HUES48 (cell line): ENCODE data around the gene PAX2.

ENCODE experiments used
- H3K27ac ChIP-seq: one replicate; pipeline ENCODE4 v1.7.0; 2013; ENCODE audit warnings: low read depth, low read length, inconsistent platforms
- H3K27me3 ChIP-seq: 2 replicates; pipeline ENCODE4 v1.6.1; 2013; ENCODE audit warnings: mild to moderate bottlenecking, low read length; ENCODE audit not compliant: control insufficient read depth, insufficient read depth
- H3K36me3 ChIP-seq: 2 replicates; pipeline ENCODE4 v1.6.1; 2013; ENCODE audit warnings: low read length; ENCODE audit not compliant: control insufficient read depth, insufficient read depth
- H3K4me1 ChIP-seq: 2 replicates; pipeline ENCODE4 v1.6.1; 2013; ENCODE audit warnings: mild to moderate bottlenecking, low read length; ENCODE audit not compliant: control insufficient read depth, insufficient read depth
- H3K4me3 ChIP-seq: 2 replicates; pipeline ENCODE4 v1.5.1; 2013; ENCODE audit warnings: mild to moderate bottlenecking, low read depth, low read length
- H3K9ac ChIP-seq: 2 replicates; pipeline ENCODE4 v1.6.1; 2013; ENCODE audit warnings: mild to moderate bottlenecking, low read depth, low read length, moderate library complexity
- H3K9me3 ChIP-seq: 2 replicates; pipeline ENCODE4 v1.6.1; 2013; ENCODE audit warnings: low read length; ENCODE audit not compliant: control insufficient read depth, insufficient read depth

PAX2 gene

GRCh38 chr10:100866010-100866409 lies 120.6 kb downstream of the PAX2 start:
- Histone ChIP-seq H3K9ac (no peak overlapping the region), H3K4me3 (peak overlapping the region; percentile 27), H3K27ac (no peak overlapping the region), H3K4me1 (peaks cover 10% of the 10 kb centered on the region; the same call in 1 of the 2 replicates), H3K27me3 (peaks cover 56% of the 10 kb centered on the region), H3K36me3 (no peaks in the 10 kb centered on the region), H3K9me3 (no peaks in the 10 kb centered on the region)

GRCh38 chr10:100866575-100867098 lies 121.3 kb downstream of the PAX2 start:
- Histone ChIP-seq H3K9ac (no peak overlapping the region), H3K36me3 (no peaks in the 10 kb centered on the region), H3K9me3 (no peaks in the 10 kb centered on the region), H3K4me1 (peaks cover 10% of the 10 kb centered on the region; the same call in 1 of the 2 replicates), H3K27me3 (peaks cover 62% of the 10 kb centered on the region), H3K4me3 (peak overlapping the region; percentile 59), H3K27ac (no peak overlapping the region)

GRCh38 chr10:100867261-100867963 lies 122.0 kb downstream of the PAX2 start:
- Histone ChIP-seq H3K36me3 (no peaks in the 10 kb centered on the region), H3K4me3 (no peak overlapping the region), H3K27me3 (peaks cover 65% of the 10 kb centered on the region), H3K4me1 (peaks cover 10% of the 10 kb centered on the region; the same call in 1 of the 2 replicates), H3K9ac (no peak overlapping the region), H3K27ac (no peak overlapping the region), H3K9me3 (no peaks in the 10 kb centered on the region)

- H3K36me3 ChIP-seq: no peaks in the 10 kb centered on the region
Observed at GRCh38 chr10:100868382-100868781, 123.0 kb downstream of the PAX2 start.

GRCh38 chr10:100869399-100869798 lies 124.0 kb downstream of the PAX2 start:
- H3K27me3 ChIP-seq: peaks cover 68% of the 10 kb centered on the region
- no peak overlapping the region for H3K4me3 ChIP-seq
- no peak overlapping the region for H3K9ac ChIP-seq
- no peaks in the 10 kb centered on the region for H3K36me3 ChIP-seq
- H3K4me1 ChIP-seq: peaks cover 10% of the 10 kb centered on the region; the same call in 1 of the 2 replicates
- no peaks in the 10 kb centered on the region for H3K9me3 ChIP-seq
- no peak overlapping the region for H3K27ac ChIP-seq

More at GRCh38 chr10:100868382-100868781, 123.0 kb downstream of the PAX2 start:
- Histone ChIP-seq H3K4me1 (peaks cover 10% of the 10 kb centered on the region; the same call in 1 of the 2 replicates), H3K27me3 (peaks cover 68% of the 10 kb centered on the region), H3K4me3 (no peak overlapping the region), H3K9ac (no peak overlapping the region), H3K27ac (no peak overlapping the region), H3K9me3 (no peaks in the 10 kb centered on the region)

- Histone ChIP-seq H3K27ac (no peak overlapping the region), H3K4me3 (no peak overlapping the region), H3K4me1 (peaks cover under 1% of the 10 kb centered on the region; the same call in 1 of the 2 replicates), H3K27me3 (peaks cover 55% of the 10 kb centered on the region), H3K36me3 (no peaks in the 10 kb centered on the region), H3K9ac (no peak overlapping the region), H3K9me3 (no peaks in the 10 kb centered on the region)
Observed at GRCh38 chr10:100872034-100872791, 126.8 kb downstream of the PAX2 start.

- Histone ChIP-seq H3K36me3 (no peaks in the 10 kb centered on the region), H3K4me1 (no peaks in the 10 kb centered on the region; the same call in none of the 2 replicates), H3K9ac (no peak overlapping the region), H3K27ac (no peak overlapping the region), H3K4me3 (no peak overlapping the region), H3K27me3 (peaks cover 53% of the 10 kb centered on the region), H3K9me3 (no peaks in the 10 kb centered on the region)
Observed at GRCh38 chr10:100873146-100873826, 127.9 kb downstream of the PAX2 start.

- Histone ChIP-seq H3K9me3 (no peaks in the 10 kb centered on the region), H3K4me1 (no peaks in the 10 kb centered on the region; the same call in none of the 2 replicates), H3K36me3 (no peaks in the 10 kb centered on the region), H3K27ac (no peak overlapping the region), H3K27me3 (peaks cover 48% of the 10 kb centered on the region), H3K4me3 (no peak overlapping the region), H3K9ac (no peak overlapping the region)
Observed at GRCh38 chr10:100873827-100874326, 128.5 kb downstream of the PAX2 start.

- no peaks in the 10 kb centered on the region for H3K9me3 ChIP-seq
- H3K27ac ChIP-seq: no peak overlapping the region
- H3K4me3 ChIP-seq: no peak overlapping the region
- no peaks in the 10 kb centered on the region; the same call in none of the 2 replicates for H3K4me1 ChIP-seq
- H3K9ac ChIP-seq: no peak overlapping the region
- H3K27me3 ChIP-seq: peaks cover 39% of the 10 kb centered on the region
- H3K36me3 ChIP-seq: no peaks in the 10 kb centered on the region
Observed at GRCh38 chr10:100874702-100875483, 129.5 kb downstream of the PAX2 start.
